ENCODE data around the gene SLC37A1. TPM values are rescaled to one million over a fixed set of nuclear protein-coding genes. Genes with fewer than 3 reads are reported as not detected.

SLC37A1 gene
- total RNA-seq (2022; extraction: Qiagen RNA extraction; ENCODE audit: low read depth), result 3.6 to 4.4 TPM (median 3.8 TPM) in 5 replicates

DNA sequence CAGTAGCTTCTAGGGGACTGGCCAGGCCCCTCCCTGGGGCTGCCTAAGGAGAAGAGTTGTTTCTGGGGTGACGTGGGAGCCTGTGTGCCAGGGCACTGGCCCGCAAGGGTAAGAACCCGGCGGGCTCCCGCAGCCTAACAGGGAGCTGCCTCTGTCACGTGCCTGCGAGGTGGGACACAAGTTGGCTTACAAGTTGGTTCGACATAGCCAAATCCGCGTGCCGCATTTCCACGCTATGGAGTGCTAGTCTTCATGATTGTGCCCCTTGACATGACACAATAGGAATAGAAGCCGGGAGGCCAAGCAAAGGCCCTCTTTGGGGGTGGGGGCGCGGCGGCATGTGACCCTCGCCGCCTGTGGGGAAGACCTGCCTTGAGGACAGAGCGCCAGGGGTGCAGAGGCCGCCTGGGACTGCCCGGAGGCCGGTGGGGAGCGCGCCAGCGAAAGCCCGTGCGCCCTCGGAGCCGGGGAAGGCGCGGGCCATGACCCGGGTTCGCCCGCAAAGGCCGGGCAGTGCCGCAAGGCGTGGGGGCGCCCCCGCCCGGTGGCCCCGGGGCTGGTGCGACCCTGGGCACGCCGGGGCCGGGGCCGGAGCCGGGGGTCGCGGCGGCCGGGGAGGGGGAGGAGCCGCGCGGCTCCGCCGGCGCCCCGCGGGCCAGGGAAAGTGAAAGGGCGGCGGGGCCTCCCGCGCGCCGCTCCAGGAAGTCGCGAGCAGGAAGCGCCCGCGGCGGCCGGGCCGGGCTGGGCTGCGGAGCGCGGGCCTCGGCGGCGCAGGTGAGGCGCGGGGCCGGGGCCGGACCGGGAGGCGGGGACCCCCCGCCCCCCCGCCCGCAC is at the start of gene SLC37A1:
TSS of gene SLC37A1 (plus strand) at position 702 of the 834 bp plus-strand sequence. CDS start 4,603 bp downstream, outside the sequence.

DNA sequence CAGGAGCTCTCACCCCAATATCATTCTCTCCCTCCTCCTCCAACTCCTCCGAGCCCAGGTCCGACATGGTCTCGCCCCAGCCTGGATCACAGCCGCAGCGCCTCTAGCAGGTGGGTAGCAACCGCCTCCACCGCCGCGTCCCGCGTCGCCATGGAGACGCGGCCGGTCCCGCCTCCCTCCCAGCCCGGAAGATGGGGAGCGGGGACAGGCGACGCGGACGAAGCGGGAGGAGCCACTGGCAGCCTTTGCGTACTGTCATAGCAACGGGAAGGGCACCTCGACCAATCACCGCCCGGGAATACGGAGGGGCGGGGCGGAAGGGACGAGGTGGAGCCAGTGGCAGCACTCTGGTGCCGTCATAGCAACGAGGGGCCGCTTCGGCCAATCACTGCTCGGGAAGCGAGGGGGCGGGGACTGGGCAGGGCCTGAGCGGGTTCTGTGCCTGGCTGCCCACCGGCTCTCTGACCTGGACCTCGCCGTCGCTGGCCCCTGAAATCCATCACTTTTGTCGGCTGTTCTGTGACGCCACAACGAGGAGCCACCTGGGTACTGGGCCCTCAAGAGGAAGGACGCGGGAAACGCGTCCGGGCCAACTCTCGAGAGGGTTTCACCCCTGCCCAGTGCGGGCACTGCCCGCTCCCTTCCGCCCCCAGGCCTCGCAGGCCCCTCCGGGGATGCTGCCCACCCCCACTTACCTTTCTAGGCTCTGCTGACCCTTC is 17.4 kb upstream of the SLC37A1 start, which contains the start of gene RSPH1:
TSS of gene RSPH1 (minus strand) at position 105 of the 719 bp plus-strand sequence. CDS start at position 67, 38 bp downstream.

Other genes starting within 250 kb of the SLC37A1 start
- not detected in 5 replicates for gene TFF3, start 198.4 kb upstream of the SLC37A1 start, total RNA-seq (2022; extraction: Qiagen RNA extraction; ENCODE audit: low read depth)
- gene TFF2, start 162.9 kb upstream of the SLC37A1 start, total RNA-seq (2022; extraction: Qiagen RNA extraction; ENCODE audit: low read depth), result 0.47 TPM in 1 of 5 replicates, not detected in the others
- 22.1 to 29.0 TPM (median 26.3 TPM) in 5 replicates for gene TFF1, start 147.3 kb upstream of the SLC37A1 start, total RNA-seq (2022; extraction: Qiagen RNA extraction; ENCODE audit: low read depth)
- 0.10 to 0.53 TPM (median 0.24 TPM) in 4 of 5 replicates, not detected in the other for gene TMPRSS3, start 117.8 kb upstream of the SLC37A1 start, total RNA-seq (2022; extraction: Qiagen RNA extraction; ENCODE audit: low read depth)
- 0.08 to 0.33 TPM (median 0.09 TPM) in 5 replicates for gene UBASH3A, start 110.0 kb upstream of the SLC37A1 start, total RNA-seq (2022; extraction: Qiagen RNA extraction; ENCODE audit: low read depth)
- gene RSPH1, start 17.6 kb upstream of the SLC37A1 start, total RNA-seq (2022; extraction: Qiagen RNA extraction; ENCODE audit: low read depth), result 0.68 to 1.3 TPM (median 0.91 TPM) in 5 replicates
- gene PDE9A, start 139.8 kb downstream of the SLC37A1 start, total RNA-seq (2022; extraction: Qiagen RNA extraction; ENCODE audit: low read depth), result 1.1 to 1.7 TPM (median 1.2 TPM) in 5 replicates

Data from A549 treated with RU486 at 1 μM for 4 hours (cell line).